CD4-positive, alpha-beta memory T cell (primary cell): ENCODE data around the gene WDPCP. TPM values are rescaled to one million over a fixed set of nuclear protein-coding genes. Genes with fewer than 3 reads are reported as not detected.

Experiments used
- CTCF ChIA-PET: fragments of 350-600 bp; sonication (Branson Sonifier 250); formaldehyde crosslinking; loops from one replicate; lab custom pipeline; 2021; ENCODE audit warnings: inconsistent platforms; ENCODE audit not compliant: partially characterized antibody; lab: Charles Lee
- POLR2A ChIA-PET: fragments of 350-600 bp; sonication (Branson Sonifier 250); formaldehyde crosslinking; loops from one replicate; lab custom pipeline; 2021; ENCODE audit not compliant: partially characterized antibody; lab: Charles Lee
- DNase-seq, 5 donors: peaks; one replicate each; pipeline versions ENCODE4 v3.0.0 to v3.0.0-alpha.2; 2020 to 2022; ENCODE audit warnings: mixed read lengths in 1 of 5
- H3K27ac ChIP-seq: one replicate; pipeline ENCODE4 v1.7.0; 2013; ENCODE audit warnings: low read depth, low read length
- H3K27me3 ChIP-seq: 2 replicates; pipeline ENCODE4 v1.7.0; 2013; ENCODE audit warnings: mild to moderate bottlenecking, low read length, moderate library complexity; ENCODE audit not compliant: insufficient read depth
- H3K36me3 ChIP-seq: 2 replicates; pipeline ENCODE4 v1.7.0; 2013; ENCODE audit warnings: mild to moderate bottlenecking, low read length, moderate library complexity; ENCODE audit not compliant: insufficient read depth
- H3K4me1 ChIP-seq: 2 replicates; pipeline ENCODE4 v1.7.0; 2013; ENCODE audit warnings: mild to moderate bottlenecking, low read length, moderate library complexity; ENCODE audit not compliant: insufficient read depth
- H3K4me3 ChIP-seq, 2 donors: one replicate each; pipeline ENCODE4 v1.7.0; 2013; ENCODE audit warnings: low read length in 2 of 2, mild to moderate bottlenecking in 1 of 2
- H3K9me3 ChIP-seq, 2 donors: one replicate each; pipeline ENCODE4 v1.7.0; 2013; ENCODE audit warnings: low read length in 2 of 2, control low read depth in 1 of 2; ENCODE audit not compliant: control insufficient read depth in 1 of 2
- H3K27ac Mint-ChIP-seq, 7 donors: one replicate each; pipeline ENCODE4 v1.8.0; 2020 to 2021; ENCODE audit warnings: mixed read lengths in 7 of 7, mild to moderate bottlenecking in 6 of 7, inconsistent platforms in 3 of 7, moderate library complexity in 3 of 7
- H3K27me3 Mint-ChIP-seq, 2 donors: one replicate each; pipeline ENCODE4 v1.8.0; 2020 to 2021; ENCODE audit warnings: mixed read lengths in 2 of 2
- H3K36me3 Mint-ChIP-seq, 2 donors: one replicate each; pipeline ENCODE4 v1.8.0; 2020 to 2021; ENCODE audit warnings: mixed read lengths in 2 of 2, inconsistent platforms in 1 of 2, mild to moderate bottlenecking in 1 of 2
- H3K4me1 Mint-ChIP-seq, 4 donors: one replicate each; pipeline ENCODE4 v1.8.0; 2020 to 2021; ENCODE audit warnings: mixed read lengths in 4 of 4, mild to moderate bottlenecking in 1 of 4
- H3K4me3 Mint-ChIP-seq, 8 donors: one replicate each; pipeline ENCODE4 v1.8.0; 2020 to 2021; ENCODE audit warnings: mixed read lengths in 8 of 8, mild to moderate bottlenecking in 7 of 8, moderate library complexity in 6 of 8, inconsistent platforms in 3 of 8
- H3K9me3 Mint-ChIP-seq, 8 donors: one replicate each; pipeline ENCODE4 v1.8.0; 2020 to 2021; ENCODE audit warnings: mixed read lengths in 8 of 8, mild to moderate bottlenecking in 5 of 8, inconsistent platforms in 3 of 8, moderate library complexity in 1 of 8
- intact Hi-C: fragments of 100-400 bp; cut with micrococcal nuclease; formaldehyde crosslinking; loops from one replicate; pipeline ENCODE4 v1.15.1; 2023
- polyA plus RNA-seq, 2 donors: library from polyadenylated mRNA; unstranded; fragments of 300-500 nt; fragmentation: Illumina TruSeq; gene quantifications; one replicate each; pipeline ENCODE4 v1.2.3, GENCODE V29; 2021
- total RNA-seq, 2 experiments: library from RNA; stranded (reverse); gene quantifications; one replicate each; pipeline ENCODE4 v1.2.3, GENCODE V29; 2021

The WDPCP gene
- total and polyA plus RNA-seq, 4 experiments from 2014 or later: 2.9 to 13.2 (median 6.9) TPM

DNA sequence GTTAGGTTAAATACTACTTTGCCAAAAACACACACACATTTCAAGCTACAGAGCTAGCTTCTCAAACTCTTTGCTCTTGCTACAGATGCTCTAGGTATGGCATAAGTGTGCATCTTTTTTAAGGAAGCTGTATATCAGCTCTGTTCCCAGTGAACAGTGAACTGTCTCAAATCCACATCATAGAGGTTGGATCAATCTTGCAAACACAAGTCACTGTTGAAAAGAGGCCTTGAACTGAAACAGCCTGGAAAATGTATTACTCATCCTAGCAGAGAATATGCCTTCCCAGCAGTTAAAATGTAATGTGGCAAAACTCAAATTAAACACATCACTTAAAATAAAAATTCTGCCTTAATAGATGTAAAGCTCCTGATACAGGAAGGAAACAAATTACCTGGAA lies 151.8 kb downstream of the WDPCP start:
- DNase-seq: no peak
- Histone ChIP-seq H3K27me3 (no peaks in the 10 kb centered on the region), H3K27ac (no peak overlapping the region), H3K4me3 (no peak overlapping the region), H3K4me1 (no peaks in the 10 kb centered on the region), H3K9me3 (no peaks in the 10 kb centered on the region), H3K36me3 (no peaks in the 10 kb centered on the region)
- ChIA-PET POLR2A (no interaction called here), CTCF (interaction anchor here (0.7 to 5.4 kb wide), 2 partner anchors 10 to 12 kb away, joined by 3 to 25 read pairs; no protein-coding TSS in a partner anchor)
- intact Hi-C loops: no loop called here
- no peak overlapping the region for H3K4me3 Mint-ChIP-seq
- peaks cover 4% of the 10 kb centered on the region in 2 donors for H3K36me3 Mint-ChIP-seq
- peaks cover 0 to 2% (median 0%) of the 10 kb centered on the region in 8 donors for H3K9me3 Mint-ChIP-seq
- H3K27me3 Mint-ChIP-seq: no peaks in the 10 kb centered on the region
- peak overlapping the region in 1 of 7 donors; percentile 29 for H3K27ac Mint-ChIP-seq
- H3K4me1 Mint-ChIP-seq: no peaks in the 10 kb centered on the region

DNA sequence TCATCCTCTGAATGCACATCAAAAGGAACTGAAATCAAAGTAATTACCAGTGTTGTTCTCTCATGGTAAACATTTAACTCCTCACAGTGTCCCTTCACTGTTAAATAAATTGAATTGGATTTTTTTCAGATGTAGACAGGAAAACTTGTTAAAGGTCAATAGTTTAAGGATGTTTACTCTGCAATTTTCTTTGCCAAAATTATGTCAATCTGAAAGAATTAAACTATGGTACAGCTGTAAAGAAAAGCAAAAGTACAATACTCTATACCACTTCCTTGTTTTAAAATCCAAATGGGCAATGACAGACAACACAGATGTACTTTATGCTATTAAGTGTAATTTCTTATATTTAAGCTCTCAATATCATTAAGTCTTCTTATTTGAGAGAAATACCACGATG lies 153.2 kb downstream of the WDPCP start:
- Histone ChIP-seq H3K27ac (no peak overlapping the region), H3K27me3 (no peaks in the 10 kb centered on the region), H3K4me3 (no peak overlapping the region), H3K4me1 (no peaks in the 10 kb centered on the region), H3K9me3 (no peaks in the 10 kb centered on the region), H3K36me3 (no peaks in the 10 kb centered on the region)
- intact Hi-C loops: no loop called here
- no peaks in the 10 kb centered on the region for H3K27me3 Mint-ChIP-seq
- H3K27ac Mint-ChIP-seq: no peak overlapping the region
- ChIA-PET CTCF (interaction anchor here (5.4 kb wide), 1 partner anchor 11 kb away, joined by 25 read pairs; no protein-coding TSS in a partner anchor), POLR2A (no interaction called here)
- H3K36me3 Mint-ChIP-seq: peaks cover 4 to 6% of the 10 kb centered on the region in 2 donors
- peaks cover 0 to 2% (median 0%) of the 10 kb centered on the region in 8 donors for H3K9me3 Mint-ChIP-seq
- no peak for DNase-seq
- no peaks in the 10 kb centered on the region for H3K4me1 Mint-ChIP-seq
- H3K4me3 Mint-ChIP-seq: no peak overlapping the region

DNA sequence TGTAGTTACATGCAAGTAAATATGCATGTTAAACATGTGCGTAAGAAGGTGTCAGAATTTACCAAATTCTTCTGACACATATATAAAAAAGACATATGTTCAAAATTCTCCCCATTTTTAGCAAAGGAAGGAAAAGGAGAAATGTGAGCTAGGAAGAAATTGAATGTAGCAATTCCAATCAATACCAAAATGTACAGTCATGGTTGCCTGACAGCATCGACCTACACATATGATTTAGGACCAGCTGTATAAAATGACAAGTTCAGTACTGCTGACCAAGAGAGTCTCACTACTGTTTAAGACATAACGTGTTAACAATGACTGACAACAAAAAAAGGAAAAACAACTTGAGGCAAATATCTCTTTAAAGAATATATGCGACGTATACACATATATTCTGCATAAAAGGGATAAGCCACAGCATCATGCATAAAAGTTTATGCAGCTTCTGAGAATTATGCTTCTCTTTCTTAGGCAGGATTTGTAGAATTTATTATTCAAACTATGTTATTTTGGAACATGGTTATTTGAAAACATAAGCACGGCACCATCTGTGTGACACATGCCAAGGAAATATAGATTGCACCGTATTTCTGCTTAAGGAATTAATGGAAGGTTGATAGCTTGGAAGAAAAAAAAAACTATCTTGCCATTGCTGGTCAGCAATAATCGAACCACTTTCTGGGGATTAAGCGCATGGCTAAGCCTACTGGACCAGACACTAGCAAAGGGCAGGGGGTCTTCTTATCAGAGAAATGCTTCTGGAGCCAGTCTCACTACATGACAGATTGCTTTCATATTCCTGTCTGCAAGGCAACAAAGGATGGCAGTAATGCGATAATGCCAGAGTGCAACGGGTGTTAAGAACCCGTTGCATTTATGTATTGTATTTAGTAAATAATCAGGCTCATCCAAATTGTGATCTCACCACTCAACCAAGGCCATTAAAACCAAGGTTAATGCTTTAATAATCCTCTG lies 154.0 kb downstream of the WDPCP start:
- ChIA-PET CTCF (interaction anchor here (5.4 kb wide), 1 partner anchor 10 kb away, joined by 25 read pairs; no protein-coding TSS in a partner anchor), POLR2A (no interaction called here)
- Histone ChIP-seq H3K36me3 (no peaks in the 10 kb centered on the region), H3K27ac (no peak overlapping the region), H3K9me3 (no peaks in the 10 kb centered on the region), H3K4me3 (no peak overlapping the region), H3K4me1 (no peaks in the 10 kb centered on the region), H3K27me3 (no peaks in the 10 kb centered on the region)
- Mint-ChIP-seq H3K4me1 (no peaks in the 10 kb centered on the region), H3K27ac (no peak overlapping the region), H3K9me3 (peaks cover 0 to 2% (median 0%) of the 10 kb centered on the region in 8 donors), H3K36me3 (peaks cover 3 to 13% of the 10 kb centered on the region in 2 donors), H3K4me3 (no peak overlapping the region), H3K27me3 (no peaks in the 10 kb centered on the region)
- DNase-seq: no peak
- intact Hi-C loops: no loop called here

DNA sequence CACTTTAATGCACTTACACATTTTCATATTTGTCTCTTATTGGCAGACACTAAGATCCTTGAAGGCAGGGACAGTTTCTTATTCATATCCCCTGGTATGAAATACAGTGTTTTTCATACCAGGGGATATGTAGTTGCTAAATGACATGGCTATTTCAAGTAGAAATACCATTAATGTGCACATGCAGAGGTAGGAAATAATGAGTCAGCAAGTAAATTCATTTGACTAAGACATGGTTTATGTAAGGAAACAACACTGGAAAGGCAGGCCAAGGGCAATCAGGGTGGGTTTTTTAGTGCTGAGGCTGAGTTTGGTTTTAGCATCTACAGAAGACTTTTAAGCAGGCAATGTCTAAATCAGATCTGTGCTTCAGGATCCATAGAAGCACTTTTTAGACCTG lies 155.9 kb downstream of the WDPCP start:
- no peak overlapping the region for H3K27ac ChIP-seq

DNA sequence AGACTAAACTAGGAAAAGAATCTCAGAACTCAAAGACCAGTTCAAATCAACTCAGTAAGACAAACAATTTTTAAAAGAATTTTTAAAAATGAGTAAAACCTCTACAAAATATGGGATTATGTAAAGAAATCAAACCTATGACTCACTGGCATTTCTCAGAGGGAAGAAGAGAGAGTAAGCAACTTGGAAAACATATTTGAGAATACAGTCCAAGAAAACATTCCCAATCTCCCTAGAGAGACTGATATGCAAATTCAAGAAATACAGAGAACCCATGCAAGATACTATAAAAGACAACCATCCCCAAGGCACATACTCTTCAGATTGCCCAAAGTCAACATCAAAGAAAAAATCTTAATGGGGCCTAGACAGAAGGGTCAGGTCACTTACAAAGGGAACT lies 162.7 kb downstream of the WDPCP start:
- Mint-ChIP-seq H3K27ac (no peak overlapping the region), H3K4me1 (peaks cover 0 to 4% (median 2%) of the 10 kb centered on the region in 4 donors), H3K9me3 (peaks cover 0 to 15% (median 6%) of the 10 kb centered on the region in 8 donors), H3K27me3 (no peaks in the 10 kb centered on the region), H3K36me3 (peaks cover 12 to 40% of the 10 kb centered on the region in 2 donors), H3K4me3 (no peak overlapping the region)
- Histone ChIP-seq H3K27ac (no peak overlapping the region), H3K9me3 (no peaks in the 10 kb centered on the region), H3K36me3 (no peaks in the 10 kb centered on the region), H3K27me3 (no peaks in the 10 kb centered on the region), H3K4me3 (no peak overlapping the region), H3K4me1 (no peaks in the 10 kb centered on the region)
- CTCF ChIA-PET: interaction anchor here (1.0 to 3.3 kb wide), 5 partner anchors 9 to 968 kb away, joined by 3 to 25 read pairs (median 4); no protein-coding TSS in a partner anchor
- intact Hi-C loops: loop anchor here (5.0 kb wide), 1 partner anchor 638 kb away; no protein-coding TSS in a partner anchor
- POLR2A ChIA-PET: no interaction called here
- no peak for DNase-seq

More for the DNA sequence above, 155.9 kb downstream of the WDPCP start:
- DNase-seq: no peak
- Mint-ChIP-seq H3K9me3 (peaks cover 0 to 15% (median 4%) of the 10 kb centered on the region in 8 donors), H3K36me3 (peaks cover 12 to 30% of the 10 kb centered on the region in 2 donors), H3K4me1 (no peaks in the 10 kb centered on the region), H3K27ac (no peak overlapping the region), H3K4me3 (no peak overlapping the region), H3K27me3 (no peaks in the 10 kb centered on the region)
- no peaks in the 10 kb centered on the region for H3K9me3 ChIP-seq
- intact Hi-C loops: loop anchor here (1.0 kb wide), 1 partner anchor 12 kb away; no protein-coding TSS in a partner anchor
- H3K36me3 ChIP-seq: no peaks in the 10 kb centered on the region
- CTCF ChIA-PET: interaction anchor here (5.4 kb wide), 1 partner anchor 8 kb away, joined by 25 read pairs; no protein-coding TSS in a partner anchor
- H3K4me1 ChIP-seq: no peaks in the 10 kb centered on the region
- POLR2A ChIA-PET: no interaction called here
- no peaks in the 10 kb centered on the region for H3K27me3 ChIP-seq
- no peak overlapping the region for H3K4me3 ChIP-seq

DNA sequence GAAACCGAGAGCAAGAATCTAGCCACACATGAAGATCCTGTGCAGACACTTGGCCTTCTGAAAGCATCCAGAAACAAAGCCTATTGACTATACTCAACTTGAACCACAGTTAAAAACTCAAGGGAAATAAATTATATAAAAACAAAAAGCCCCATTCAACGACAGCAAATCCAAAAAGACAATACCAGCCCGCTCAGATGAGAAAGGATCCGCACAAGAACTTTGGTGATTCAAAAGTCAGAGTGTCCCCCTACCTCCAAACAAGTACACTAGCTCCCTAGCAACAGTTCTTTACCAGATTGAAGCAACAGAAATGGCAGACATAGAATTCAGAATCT lies 163.2 kb downstream of the WDPCP start:
- Histone ChIP-seq H3K27me3 (no peaks in the 10 kb centered on the region), H3K4me3 (no peak overlapping the region), H3K9me3 (no peaks in the 10 kb centered on the region), H3K4me1 (no peaks in the 10 kb centered on the region), H3K27ac (no peak overlapping the region), H3K36me3 (no peaks in the 10 kb centered on the region)
- Mint-ChIP-seq H3K4me1 (peaks cover 0 to 4% (median 2%) of the 10 kb centered on the region in 4 donors), H3K27me3 (no peaks in the 10 kb centered on the region), H3K9me3 (peaks cover 0 to 15% (median 6%) of the 10 kb centered on the region in 8 donors), H3K27ac (no peak overlapping the region), H3K4me3 (no peak overlapping the region), H3K36me3 (peaks cover 12 to 42% of the 10 kb centered on the region in 2 donors)
- DNase-seq: no peak
- POLR2A ChIA-PET: no interaction called here
- CTCF ChIA-PET: interaction anchor here (1.0 to 3.3 kb wide), 8 partner anchors 9 to 968 kb away, joined by 3 to 25 read pairs (median 4); no protein-coding TSS in a partner anchor
- intact Hi-C loops: loop anchor here (5.0 kb wide), 1 partner anchor 638 kb away; no protein-coding TSS in a partner anchor
